ES-I3 (cell line): ENCODE measurements around the gene VSIG10L.
A peak's percentile ranks its signal among the peaks of the same experiment; 100 is the strongest.

Experiments used
- H3K36me3 ChIP-seq: 2 replicates; pipeline ENCODE4 v1.6.1; 2013; ENCODE audit warnings: mild to moderate bottlenecking, low read length, control low read depth, moderate library complexity; ENCODE audit not compliant: insufficient read depth
- H3K4me1 ChIP-seq: 2 replicates; pipeline ENCODE4 v1.6.1; 2013; ENCODE audit warnings: mild to moderate bottlenecking, control low read depth, low read length; ENCODE audit not compliant: insufficient read depth
- H3K9ac ChIP-seq: 2 replicates; pipeline ENCODE4 v1.6.1; 2013; ENCODE audit warnings: low read depth, mild to moderate bottlenecking, low read length, moderate library complexity
- H3K9me3 ChIP-seq: 2 replicates; pipeline ENCODE4 v1.6.1; 2013; ENCODE audit warnings: mild to moderate bottlenecking, low read length, moderate library complexity; ENCODE audit not compliant: control insufficient read depth, insufficient read depth

Gene VSIG10L

GRCh38 chr19:51337861-51338562, 3.9 kb downstream of the VSIG10L start:
- H3K36me3 ChIP-seq = no peaks in the 10 kb centered on the region
- peaks cover 17% of the 10 kb centered on the region for H3K4me1 ChIP-seq
- H3K9me3 ChIP-seq = no peaks in the 10 kb centered on the region
- peak overlapping the region; percentile 68; the same call in 1 of the 2 replicates for H3K9ac ChIP-seq

- Histone ChIP-seq H3K4me1 (peaks cover 12% of the 10 kb centered on the region), H3K36me3 (no peaks in the 10 kb centered on the region), H3K9me3 (no peaks in the 10 kb centered on the region), H3K9ac (no peak overlapping the region)
Measured at GRCh38 chr19:51337141-51337860, 4.6 kb downstream of the VSIG10L start.

GRCh38 chr19:51333836-51334460, 8.0 kb downstream of the VSIG10L start:
- Histone ChIP-seq H3K9ac (no peak overlapping the region; the same call in 1 of the 2 replicates), H3K9me3 (no peaks in the 10 kb centered on the region), H3K4me1 (0 out of 2 replicates have a peak, but pooled peaks cover 4% of the 10 kb centered on the region), H3K36me3 (no peaks in the 10 kb centered on the region; the same call in 1 of the 2 replicates)

- Histone ChIP-seq H3K36me3 (no peaks in the 10 kb centered on the region; the same call in 1 of the 2 replicates), H3K9ac (no peak overlapping the region), H3K4me1 (peaks cover 6% of the 10 kb centered on the region; the same call in 1 of the 2 replicates), H3K9me3 (no peaks in the 10 kb centered on the region)
Measured at GRCh38 chr19:51331716-51332115, 10.2 kb downstream of the VSIG10L start.

DNA sequence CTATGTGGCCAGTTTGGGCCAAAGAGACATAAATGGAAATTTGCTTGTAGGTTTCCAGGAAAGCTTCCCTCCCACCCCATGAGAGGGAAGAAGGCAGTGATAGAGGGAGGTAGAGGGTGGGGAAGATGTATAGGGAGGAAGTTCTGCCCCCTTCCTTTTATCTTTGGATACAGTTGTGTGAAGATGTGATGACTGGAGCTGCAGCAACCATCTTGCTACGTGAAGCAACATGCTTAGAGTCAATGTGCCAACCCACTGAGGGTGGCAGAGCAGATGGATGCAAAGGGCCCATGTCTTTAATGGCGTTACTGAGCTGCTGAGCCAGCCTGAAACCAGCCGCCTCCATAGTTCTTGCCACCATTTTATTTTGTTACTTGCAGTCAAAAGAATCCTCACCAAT, 10.7 kb downstream of the VSIG10L start:
- Histone ChIP-seq H3K9me3 (no peaks in the 10 kb centered on the region), H3K9ac (no peak overlapping the region), H3K36me3 (no peaks in the 10 kb centered on the region; the same call in 1 of the 2 replicates), H3K4me1 (peaks cover 6% of the 10 kb centered on the region; the same call in 1 of the 2 replicates)

GRCh38 chr19:51330366-51330765, 11.6 kb downstream of the VSIG10L start:
- Histone ChIP-seq H3K36me3 (no peaks in the 10 kb centered on the region; the same call in 1 of the 2 replicates), H3K4me1 (peaks cover 6% of the 10 kb centered on the region; the same call in 1 of the 2 replicates), H3K9me3 (no peaks in the 10 kb centered on the region), H3K9ac (no peak overlapping the region)

DNA sequence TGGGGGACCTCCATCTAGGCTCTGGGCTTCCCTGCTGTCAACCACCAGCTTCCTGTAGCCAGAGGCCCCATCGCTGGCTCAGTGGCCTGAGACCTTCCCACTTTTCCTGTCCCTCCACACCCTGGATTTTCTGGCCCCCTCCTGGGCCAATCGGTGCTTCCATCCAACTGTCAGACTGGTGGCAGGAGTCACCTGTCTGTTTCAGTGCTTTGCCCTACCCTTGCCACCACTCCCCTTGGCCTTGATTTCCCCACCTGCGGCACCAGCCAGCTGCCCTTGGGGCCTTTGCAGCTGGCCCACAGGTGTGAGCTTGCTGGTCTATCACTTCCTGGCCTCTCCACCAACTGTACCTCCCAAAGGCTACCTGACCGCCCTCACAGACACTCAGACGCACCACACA, 12.5 kb downstream of the VSIG10L start:
- no peak overlapping the region for H3K9ac ChIP-seq
- H3K9me3 ChIP-seq = no peaks in the 10 kb centered on the region
- no peaks in the 10 kb centered on the region; the same call in 1 of the 2 replicates for H3K36me3 ChIP-seq
- peaks cover 6% of the 10 kb centered on the region; the same call in 1 of the 2 replicates for H3K4me1 ChIP-seq

DNA sequence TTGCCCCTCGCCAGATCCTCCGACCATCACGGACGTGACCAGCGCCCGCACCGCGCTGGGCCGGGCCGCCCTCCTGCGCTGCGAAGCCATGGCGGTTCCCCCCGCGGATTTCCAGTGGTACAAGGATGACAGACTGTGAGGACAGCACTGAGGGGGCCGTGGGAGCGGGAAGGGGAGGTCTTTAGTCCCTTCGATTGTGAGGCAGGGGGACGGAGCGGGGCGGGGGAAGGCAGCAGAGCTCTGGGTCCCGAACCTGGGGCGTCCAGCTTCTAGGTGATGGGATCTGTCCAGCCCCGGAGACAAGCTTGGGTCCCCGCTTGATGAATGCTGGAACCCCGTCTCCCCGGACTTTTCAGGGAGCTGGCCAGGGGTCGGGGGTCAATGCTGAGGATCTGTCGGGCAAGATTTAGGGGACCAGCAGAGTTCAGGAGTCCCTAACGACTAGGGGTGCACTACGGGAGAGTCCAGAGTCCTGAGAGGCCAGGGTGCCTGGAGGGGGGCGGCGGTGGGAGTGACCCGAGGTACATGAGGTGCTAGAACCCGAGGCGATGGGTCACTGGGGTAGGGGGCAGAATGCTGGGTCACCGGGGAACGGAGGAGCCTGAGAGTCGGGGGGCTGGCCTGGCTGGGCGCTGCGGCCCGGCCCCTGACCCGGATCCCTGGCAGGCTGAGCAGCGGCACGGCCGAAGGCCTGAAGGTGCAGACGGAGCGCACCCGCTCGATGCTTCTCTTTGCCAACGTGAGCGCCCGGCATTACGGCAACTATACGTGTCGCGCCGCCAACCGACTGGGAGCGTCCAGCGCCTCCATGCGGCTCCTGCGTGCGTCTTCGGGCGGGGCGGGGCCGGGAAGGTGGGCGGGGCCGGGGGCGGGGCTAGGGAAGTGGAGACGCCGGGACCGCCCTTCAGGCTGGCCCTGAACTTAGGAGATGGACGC, 14.6 kb downstream of the VSIG10L start:
- Histone ChIP-seq H3K4me1 (peaks cover 6% of the 10 kb centered on the region; the same call in 1 of the 2 replicates), H3K36me3 (no peaks in the 10 kb centered on the region; the same call in 1 of the 2 replicates), H3K9ac (peak overlapping the region; percentile 74), H3K9me3 (no peaks in the 10 kb centered on the region)

DNA sequence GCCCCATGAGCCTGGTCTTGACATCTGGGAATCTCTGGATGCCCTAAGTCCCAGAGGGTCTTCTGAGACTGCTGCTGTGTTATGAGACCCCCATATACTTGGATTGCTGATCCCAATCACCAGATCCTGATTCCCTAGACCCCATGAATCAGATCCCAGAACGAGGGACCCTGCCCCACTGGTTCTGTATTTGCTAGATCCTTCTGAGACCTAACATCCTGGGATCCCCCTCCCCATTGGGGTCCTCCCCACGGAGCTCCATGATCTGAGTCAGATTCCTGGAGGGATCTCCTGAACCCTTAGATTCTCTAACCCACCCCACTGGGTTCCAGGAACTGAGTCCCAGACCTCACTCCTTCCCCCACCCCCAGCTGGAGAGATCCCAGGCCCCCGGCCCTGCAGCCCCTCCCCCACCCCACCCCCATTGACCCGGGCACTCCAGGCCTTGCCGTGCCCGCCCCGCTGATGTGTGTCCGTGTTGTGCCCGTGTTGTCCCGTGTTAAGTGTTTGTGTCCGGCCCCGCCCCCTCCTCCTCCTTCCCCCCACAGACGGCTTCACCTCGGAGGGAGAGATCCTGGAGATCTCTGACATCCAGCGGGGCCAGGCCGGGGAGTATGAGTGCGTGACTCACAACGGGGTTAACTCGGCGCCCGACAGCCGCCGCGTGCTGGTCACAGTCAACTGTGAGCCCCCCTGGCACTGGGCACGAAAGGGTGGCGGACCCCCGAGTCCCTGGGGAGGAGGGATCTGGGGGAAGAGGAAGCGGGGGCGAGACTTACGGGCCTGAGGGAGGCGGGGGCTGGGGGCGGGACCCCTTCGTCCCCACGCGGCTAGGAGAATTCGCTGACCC, 15.5 kb downstream of the VSIG10L start:
- Histone ChIP-seq H3K9me3 (no peaks in the 10 kb centered on the region), H3K36me3 (no peaks in the 10 kb centered on the region), H3K9ac (peak overlapping the region; percentile 74; the same call in 1 of the 2 replicates), H3K4me1 (peaks cover 6% of the 10 kb centered on the region; the same call in 1 of the 2 replicates)

DNA sequence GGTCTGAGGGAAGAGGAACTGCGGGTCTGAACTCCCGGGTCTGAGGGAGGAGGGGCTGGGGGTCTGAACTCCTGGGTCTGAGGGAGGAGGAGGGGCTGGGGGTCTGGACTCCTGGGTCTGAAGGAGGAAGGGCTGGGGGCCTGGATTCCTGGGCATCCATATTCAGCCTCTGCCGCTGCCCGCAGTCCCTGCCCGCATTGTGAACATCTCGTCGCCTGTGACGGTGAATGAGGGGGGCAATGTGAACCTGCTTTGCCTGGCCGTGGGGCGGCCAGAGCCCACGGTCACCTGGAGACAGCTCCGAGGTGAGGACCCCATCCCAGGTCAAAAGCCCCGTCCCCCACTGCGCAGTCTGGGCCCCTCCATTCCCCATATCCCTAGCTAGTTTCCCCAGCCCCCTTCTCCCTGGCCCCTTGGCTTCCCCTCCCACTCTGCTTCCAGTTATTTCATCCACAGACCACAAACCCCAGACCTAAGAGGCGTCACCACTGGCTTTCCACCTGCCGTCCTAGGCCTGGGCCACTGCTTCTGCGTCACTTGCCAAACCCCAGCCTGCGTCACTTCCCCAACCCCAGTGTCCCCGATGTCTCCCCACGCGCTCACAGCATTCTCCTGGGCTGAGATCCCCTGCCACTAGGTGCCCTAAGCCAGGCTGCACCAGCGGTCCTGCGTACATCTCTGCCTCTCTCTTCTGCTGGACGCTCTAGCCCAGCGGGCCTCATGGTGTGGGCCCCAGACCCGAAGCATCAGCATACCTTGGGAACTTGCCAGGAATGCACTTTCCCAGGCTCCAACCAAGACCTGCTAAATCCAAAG, 16.6 kb downstream of the VSIG10L start:
- Histone ChIP-seq H3K36me3 (no peaks in the 10 kb centered on the region), H3K9ac (no peak overlapping the region)

GRCh38 chr19:51324167-51324481, 17.8 kb downstream of the VSIG10L start:
- Histone ChIP-seq H3K36me3 (no peaks in the 10 kb centered on the region), H3K9ac (no peak overlapping the region), H3K9me3 (no peaks in the 10 kb centered on the region), H3K4me1 (peaks cover 6% of the 10 kb centered on the region; the same call in 1 of the 2 replicates)

More for the DNA sequence above, 16.6 kb downstream of the VSIG10L start:
- Histone ChIP-seq H3K9me3 (no peaks in the 10 kb centered on the region), H3K4me1 (peaks cover 6% of the 10 kb centered on the region; the same call in 1 of the 2 replicates)

- Histone ChIP-seq H3K36me3 (no peaks in the 10 kb centered on the region), H3K9ac (no peak overlapping the region), H3K4me1 (peaks cover 6% of the 10 kb centered on the region; the same call in 1 of the 2 replicates), H3K9me3 (no peaks in the 10 kb centered on the region)
Measured at GRCh38 chr19:51323481-51324166, 18.3 kb downstream of the VSIG10L start.
